ENCODE results near the gene MAGED2.
A peak's percentile ranks its signal among the peaks of the same experiment; 100 is the strongest.

Gene MAGED2

GRCh38 chrX:54808109-54808604, 612 bp downstream of the MAGED2 start:
- peak; percentile 52 for DNase-seq (ENCODE audit: low spot score)
- no peak for TF ChIP-seq CTCF (IDR thresholded peaks at IDR 0.05; ENCODE audit: borderline replicate concordance, control extremely low read depth, extremely low read depth, insufficient read depth, missing control alignments)
- in situ Hi-C loops (cut with MboI; ENCODE audit: low sequenced_read_pairs, unreplicated experiment), result no loop called here

- in situ Hi-C loops (cut with MboI; ENCODE audit: low sequenced_read_pairs, unreplicated experiment), result no loop called here
- TF ChIP-seq CTCF (IDR thresholded peaks at IDR 0.05; ENCODE audit: borderline replicate concordance, control extremely low read depth, extremely low read depth, insufficient read depth, missing control alignments), result no peak
- peak; percentile 95 for DNase-seq (ENCODE audit: low spot score)
These were observed 1.3 kb downstream of the MAGED2 start for GRCh38 chrX:54808605-54809483.

- DNase-seq (ENCODE audit: low spot score), result no peak
- no peak for TF ChIP-seq CTCF (IDR thresholded peaks at IDR 0.05; ENCODE audit: borderline replicate concordance, control extremely low read depth, extremely low read depth, insufficient read depth, missing control alignments)
- in situ Hi-C loops (cut with MboI; ENCODE audit: low sequenced_read_pairs, unreplicated experiment), result no loop called here
These were observed 3.0 kb downstream of the MAGED2 start for GRCh38 chrX:54810532-54810931.

- in situ Hi-C loops (cut with MboI; ENCODE audit: low sequenced_read_pairs, unreplicated experiment), result no loop called here
- TF ChIP-seq CTCF (IDR thresholded peaks at IDR 0.05; ENCODE audit: borderline replicate concordance, control extremely low read depth, extremely low read depth, insufficient read depth, missing control alignments), result no peak
- DNase-seq (ENCODE audit: low spot score), result no peak
These were observed 3.8 kb downstream of the MAGED2 start for GRCh38 chrX:54811301-54811885.

GRCh38 chrX:54812306-54812705, 4.8 kb downstream of the MAGED2 start:
- no peak for TF ChIP-seq CTCF (IDR thresholded peaks at IDR 0.05; ENCODE audit: borderline replicate concordance, control extremely low read depth, extremely low read depth, insufficient read depth, missing control alignments)
- in situ Hi-C loops (cut with MboI; ENCODE audit: low sequenced_read_pairs, unreplicated experiment), result no loop called here
- DNase-seq (ENCODE audit: low spot score), result no peak

- in situ Hi-C loops (cut with MboI; ENCODE audit: low sequenced_read_pairs, unreplicated experiment), result no loop called here
- DNase-seq (ENCODE audit: low spot score), result no peak
- TF ChIP-seq CTCF (IDR thresholded peaks at IDR 0.05; ENCODE audit: borderline replicate concordance, control extremely low read depth, extremely low read depth, insufficient read depth, missing control alignments), result no peak
These were observed 9.8 kb downstream of the MAGED2 start for GRCh38 chrX:54817220-54817820.

All from GM13976 (cell line).